ENCODE measurements around the gene RNF4. TPM values are rescaled to one million over a fixed set of nuclear protein-coding genes. Genes with fewer than 3 reads are reported as not detected.
A peak's percentile ranks its signal among the peaks of the same experiment; 100 is the strongest.
"Not testable (repeated sequence)": the region's sequence is repeated elsewhere in the genome, so short reads cannot be mapped to it uniquely, and the experiment has no call there.

RNF4 gene
- total RNA-seq, 1 donor from 2014 or later, result 44.1 TPM

DNA sequence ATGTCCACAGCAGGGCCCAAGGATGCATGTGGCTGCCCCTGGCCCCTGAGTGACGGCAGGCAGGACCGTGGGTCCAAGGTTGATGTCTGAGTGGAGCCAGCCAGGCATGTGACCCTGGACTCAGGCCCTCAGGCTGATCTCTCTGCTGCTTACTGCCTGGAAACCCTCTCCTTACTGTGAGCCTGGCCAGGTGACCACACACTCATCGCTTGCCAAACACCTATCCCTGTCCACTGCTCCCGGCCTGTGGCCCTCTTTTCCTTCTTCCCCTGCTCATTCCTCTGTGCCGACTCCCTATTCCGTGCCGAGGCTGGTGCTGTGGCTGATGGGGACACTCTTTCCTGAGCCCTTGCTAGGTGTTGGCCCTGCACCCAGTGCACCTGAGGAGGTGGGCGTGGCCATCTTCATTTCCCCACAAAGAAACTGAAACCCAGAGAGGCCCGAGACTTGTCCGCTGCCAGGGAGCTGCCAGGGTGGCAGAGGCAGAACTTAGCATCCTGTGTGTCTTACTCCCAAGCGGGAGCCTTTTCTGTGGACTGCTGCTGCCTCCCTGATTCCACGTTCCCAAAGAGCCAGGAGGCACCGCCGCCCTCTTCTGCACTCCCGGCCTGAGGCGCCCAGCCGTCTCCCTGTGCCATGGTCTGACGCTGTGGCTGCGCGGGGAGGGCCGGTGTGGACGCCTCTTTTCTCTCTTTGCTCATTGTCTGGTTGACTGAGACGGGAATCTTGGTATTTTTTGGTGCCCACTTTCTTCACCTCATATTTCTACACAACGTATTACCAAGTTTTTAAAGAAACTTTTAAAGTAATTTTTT is 11.2 kb upstream of the RNF4 start:
- no peak for DNase-seq

DNA sequence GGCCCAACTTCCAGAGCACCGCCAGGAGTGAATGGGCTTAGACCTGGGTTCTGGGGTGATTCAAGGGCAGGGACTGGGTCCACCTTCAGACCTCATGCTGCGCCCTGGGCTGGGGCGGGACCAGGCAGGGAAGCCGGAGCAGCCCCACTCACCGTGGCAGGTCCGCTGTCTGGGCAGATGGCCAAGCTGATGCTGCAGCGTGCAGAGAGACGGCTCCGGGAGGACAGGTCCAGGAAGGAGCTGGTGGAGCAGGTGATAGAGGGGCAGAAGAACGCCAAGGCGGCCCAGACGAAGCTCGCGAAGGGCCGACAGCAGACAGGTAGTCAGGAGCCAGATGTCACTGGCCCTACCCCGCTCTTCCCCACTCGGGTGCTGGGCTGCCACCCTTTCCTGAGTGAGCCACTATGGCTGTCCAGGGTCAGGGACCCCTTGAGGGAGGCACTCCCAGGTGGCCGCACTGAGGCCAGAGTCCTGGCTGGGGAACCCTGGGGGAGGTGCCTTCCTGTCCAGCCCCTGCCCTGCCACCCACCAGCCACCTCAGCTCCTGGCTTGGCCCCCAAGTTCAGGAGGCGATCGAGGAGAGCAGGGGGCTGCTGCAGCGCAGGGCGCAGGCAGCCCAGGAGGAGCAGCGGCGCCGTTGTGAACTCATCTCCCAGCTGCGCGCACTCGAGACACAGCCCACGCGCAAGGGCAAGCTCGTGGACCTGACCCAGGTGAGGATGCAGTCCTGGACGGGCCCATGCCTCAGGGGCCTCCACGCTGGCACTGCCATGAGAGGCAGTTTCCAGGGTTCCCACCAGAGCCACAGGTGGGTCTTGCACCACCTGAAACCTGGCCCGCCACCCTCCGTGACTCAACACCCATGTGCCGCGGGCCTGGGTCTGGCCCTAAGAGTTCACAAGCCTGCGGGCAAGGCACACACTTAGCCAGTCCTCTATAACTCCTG is 10.1 kb upstream of the RNF4 start:
- no peak for DNase-seq

DNA sequence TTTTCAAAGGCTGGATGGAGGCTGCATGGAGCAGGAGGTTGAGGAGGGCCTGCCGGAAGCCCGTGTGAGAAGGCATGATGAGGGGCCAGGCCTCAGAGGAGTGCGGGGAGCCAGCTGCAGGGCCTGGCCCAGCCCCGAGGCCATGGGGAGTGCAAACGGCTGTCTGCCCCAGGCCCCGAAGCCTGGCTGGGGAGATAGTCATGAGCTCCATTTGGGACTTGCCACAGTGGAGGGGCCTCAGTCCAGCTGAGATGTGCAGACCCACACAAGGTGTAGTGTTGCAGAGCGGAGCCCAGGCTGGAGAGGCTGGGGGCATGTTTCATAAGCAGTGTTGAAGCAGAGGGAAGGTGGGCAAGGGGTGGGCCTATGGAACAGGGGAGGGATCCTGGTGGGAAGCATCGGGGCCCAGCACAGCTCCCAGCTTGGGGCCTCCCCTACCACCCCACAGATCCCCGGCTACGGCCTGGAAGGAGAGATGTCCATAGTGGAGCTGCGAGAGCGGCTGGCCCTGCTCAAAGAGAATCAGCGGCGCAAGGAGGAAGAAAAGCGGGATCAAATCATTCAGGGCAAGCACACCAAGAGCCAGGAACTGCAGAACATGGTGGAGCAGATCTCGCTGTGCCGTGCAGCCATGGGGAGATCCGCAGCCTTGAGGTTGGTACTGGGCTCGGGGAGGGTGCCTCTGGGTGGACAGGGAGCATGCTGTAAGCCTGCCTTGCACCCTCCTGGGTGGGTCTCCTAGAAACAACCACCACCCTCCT is 9.1 kb upstream of the RNF4 start:
- no peak for DNase-seq

DNA sequence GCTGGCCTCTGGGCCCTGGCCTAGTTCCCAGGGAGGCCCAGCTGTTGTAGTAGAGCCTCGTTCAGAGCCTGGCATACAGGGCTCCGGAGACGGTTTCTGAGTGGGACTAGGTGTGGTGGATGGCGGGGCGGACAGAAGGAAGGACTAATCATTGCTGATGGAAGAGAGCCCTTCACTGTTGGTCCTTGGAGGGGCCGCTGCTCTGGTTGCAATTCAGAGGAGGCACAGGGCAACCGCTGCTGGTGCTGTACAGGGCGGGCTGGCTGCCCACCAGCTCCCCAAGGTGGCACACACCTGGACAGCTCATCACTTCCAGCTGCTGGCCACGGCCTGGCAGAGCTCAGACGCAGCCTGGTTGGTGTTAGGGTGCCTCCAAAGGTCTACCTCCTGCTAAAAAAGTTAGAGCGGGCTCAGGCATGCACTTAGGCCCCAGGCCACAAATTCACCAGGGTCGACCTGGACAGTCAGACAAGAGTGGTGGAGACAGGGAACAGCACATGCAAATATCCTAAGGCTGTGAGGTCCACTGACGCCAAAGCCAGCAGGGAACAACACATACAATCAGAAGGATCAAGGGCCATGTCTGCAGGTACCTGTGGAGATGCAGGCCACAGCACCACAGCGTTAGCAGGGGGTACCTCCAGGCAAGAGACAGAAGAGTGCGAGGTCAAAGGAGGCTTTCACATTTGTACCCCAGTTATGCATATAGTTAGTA is 7.5 kb upstream of the RNF4 start:
- no peak for DNase-seq

DNA sequence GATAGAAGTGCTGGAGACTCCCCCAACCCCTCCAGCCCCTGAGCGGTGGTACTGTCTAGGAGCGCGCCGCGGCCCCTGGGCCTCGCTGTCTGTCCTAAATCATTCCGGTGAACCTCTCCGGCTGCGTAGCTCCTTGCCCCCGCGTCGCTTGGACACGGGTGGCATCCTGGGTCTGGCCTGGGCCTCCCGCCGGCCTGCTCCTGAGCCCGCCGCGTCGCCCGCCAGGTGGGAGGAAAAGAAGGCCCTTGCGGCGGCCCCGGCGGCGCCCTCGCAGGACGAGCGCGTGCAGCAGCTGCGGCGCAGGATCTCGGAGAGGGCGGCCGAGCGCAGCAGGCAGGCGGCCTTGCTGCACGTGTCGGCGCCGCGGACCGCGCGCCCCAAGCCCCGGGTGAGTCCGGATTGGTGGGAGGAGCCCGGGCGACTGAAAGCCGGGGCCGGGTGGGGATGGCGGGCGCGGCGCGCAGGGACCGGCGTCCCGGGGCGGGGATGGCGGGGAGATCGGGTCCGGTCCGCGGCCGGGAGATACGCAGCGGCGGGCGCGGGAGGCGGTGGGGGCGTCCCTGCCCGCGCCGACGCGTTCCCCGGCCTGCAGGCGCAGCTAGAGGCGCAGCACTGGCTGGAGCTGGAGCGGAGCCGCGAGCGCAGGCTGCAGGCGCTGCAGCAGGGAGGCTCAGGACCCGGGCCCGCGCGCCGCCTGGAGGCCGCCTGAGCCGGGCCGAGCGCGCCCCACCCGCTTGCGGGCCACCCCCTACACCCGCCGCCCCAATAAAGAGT is 6.5 kb upstream of the RNF4 start:
- DNase-seq, result peak; percentile 51

- DNase-seq, result no peak
Observed at GRCh38 chr4:2462992-2463762, 5.7 kb upstream of the RNF4 start.

GRCh38 chr4:2465032-2465431 is 3.9 kb upstream of the RNF4 start:
- DNase-seq, result no peak

GRCh38 chr4:2465544-2465943 is 3.4 kb upstream of the RNF4 start:
- DNase-seq, result not testable (repeated sequence)

- DNase-seq, result no peak
Observed at GRCh38 chr4:2469192-2469984, 482 bp downstream of the RNF4 start.

DNA sequence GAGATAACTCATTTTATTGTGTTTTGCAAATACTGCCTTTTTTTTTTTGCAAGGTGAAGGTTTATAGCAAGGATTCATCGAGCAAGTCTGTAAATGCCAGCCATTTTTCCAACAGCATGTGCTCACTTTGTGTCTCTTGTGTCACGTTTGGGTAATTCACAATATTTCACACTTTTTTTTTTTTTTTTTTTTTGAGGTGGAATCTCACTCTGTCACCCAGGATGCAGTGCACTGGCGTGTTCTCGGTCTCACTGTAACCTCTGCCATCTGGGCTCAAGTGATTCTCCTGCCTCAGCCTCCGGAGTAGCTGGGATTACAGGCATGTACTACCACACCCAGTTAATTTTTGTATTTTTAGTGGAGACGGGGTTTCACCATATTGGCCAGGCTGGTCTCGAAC is 1.9 kb downstream of the RNF4 start:
- no peak for DNase-seq

DNA sequence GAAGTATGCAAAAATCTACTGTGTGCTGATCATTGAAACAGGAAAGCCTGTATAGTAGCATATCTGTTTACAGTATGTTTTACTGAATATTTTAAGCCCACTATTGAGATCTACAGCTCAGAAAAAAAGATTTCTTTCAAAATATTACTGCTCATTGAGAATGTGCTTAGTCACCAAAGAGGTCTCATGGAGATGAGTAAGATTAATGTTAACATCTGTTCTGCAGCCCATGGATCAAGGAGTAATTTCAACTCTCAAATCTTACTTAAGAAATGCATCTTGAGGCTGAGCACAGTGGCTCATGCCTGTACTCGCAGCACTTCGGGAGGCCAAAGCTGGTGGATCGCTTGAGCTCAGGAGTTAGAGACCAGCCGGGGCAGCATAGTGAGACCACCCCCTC is 3.3 kb downstream of the RNF4 start:
- DNase-seq, result no peak

GRCh38 chr4:2478229-2478628 is 9.3 kb downstream of the RNF4 start:
- peak; percentile 59 for DNase-seq

GRCh38 chr4:2480649-2481048 is 11.7 kb downstream of the RNF4 start:
- DNase-seq, result no peak

DNA sequence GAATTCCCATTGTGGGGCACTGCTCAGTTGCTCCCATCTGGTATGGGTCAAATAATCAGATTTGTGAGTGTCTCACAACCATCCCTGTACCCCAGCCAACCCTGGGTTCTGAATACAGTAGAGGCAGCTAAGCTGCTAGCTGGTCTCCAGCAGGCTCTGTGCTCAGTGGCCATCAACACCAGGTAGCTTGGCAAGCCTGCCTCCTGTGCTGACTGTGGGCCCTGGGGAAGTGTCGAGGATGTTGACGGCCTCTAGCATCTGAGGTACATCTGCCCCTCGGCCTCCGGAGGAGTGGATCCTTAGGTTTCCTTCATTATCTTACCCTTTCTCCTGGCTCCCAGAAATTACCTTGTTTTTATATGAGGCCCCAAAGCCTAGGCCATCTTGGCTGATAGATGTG is 13.3 kb downstream of the RNF4 start:
- no peak for DNase-seq

DNA sequence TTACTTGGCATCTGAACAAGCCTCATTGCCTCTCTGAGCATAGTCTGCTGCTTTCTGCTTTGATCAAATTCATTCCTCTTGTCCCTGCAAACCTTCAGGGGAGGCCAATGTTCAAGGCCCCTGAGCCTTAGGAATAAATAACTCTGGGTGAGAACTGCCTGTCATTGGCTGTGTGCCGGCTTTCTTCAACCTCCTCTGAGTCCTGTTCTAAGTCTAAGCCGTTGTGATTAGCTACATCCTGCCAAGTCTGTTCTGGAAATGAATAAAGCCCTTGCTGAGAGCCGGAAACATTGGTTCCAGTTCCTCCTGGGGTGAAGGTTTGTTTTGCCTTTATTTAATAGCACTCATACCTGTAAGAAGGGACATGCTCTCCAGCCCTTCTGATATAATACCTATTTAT is 13.8 kb downstream of the RNF4 start:
- no peak for DNase-seq

- DNase-seq, result no peak
Observed at GRCh38 chr4:2483237-2483636, 14.3 kb downstream of the RNF4 start.

GRCh38 chr4:2484185-2484584 is 15.3 kb downstream of the RNF4 start:
- DNase-seq, result no peak

DNA sequence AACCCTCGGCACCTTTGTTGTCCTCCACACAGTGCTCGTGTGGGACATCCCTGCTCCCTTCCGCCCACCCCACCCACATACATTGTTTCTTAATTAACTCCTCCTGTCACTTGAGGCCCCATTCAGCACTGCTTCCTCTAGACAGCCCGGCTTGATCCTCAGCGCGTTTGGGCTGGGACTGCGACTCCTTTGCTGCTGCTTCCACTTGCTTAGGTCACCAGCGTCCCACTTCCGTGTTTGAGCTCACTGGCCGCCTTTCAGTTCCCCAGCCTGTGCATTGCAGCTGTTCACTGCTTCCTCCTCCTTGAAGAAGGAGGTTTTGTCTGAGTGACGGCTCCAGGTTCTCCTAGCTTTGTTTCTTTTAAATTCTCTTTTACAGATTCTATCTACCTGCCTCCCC is 16.1 kb downstream of the RNF4 start:
- DNase-seq, result peak; percentile 79

GRCh38 chr4:2485956-2486355 is 17.1 kb downstream of the RNF4 start:
- no peak for DNase-seq

DNA sequence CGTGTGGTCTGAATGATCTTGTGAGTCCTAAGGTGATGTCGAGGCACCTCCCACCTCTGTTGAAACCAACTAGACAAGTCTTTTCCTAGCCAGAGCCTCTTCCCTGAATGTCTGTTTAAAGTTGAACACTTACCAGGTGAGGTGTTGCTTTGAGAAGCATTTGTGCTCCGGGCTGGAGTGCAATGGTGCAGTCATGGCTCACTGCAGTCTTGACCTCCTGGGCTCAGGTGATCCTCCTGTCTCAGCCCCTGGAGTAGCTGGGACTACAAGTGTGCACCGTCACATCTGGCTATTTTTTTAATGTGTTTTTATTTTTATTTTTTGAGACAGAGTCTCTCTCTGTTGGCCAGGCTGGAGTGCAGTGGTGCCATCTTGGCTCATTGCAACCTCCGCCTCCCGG is 18.1 kb downstream of the RNF4 start:
- no peak for DNase-seq

Data from skin of body (tissue), 2 donors.